SK-N-SH (cell line): ENCODE data around the gene NSL1.

Source experiments
- CHD2 ChIP-seq: fragments of 150-350 bp; IDR thresholded peaks from 2 replicates; pipeline ENCODE4 v1.6.1; 2018; ENCODE audit warnings: low read length; ENCODE audit not compliant: partially characterized antibody
- EZH2phosphoT487 ChIP-seq: fragments of 200-600 bp; sonication (generic); IDR thresholded peaks from 2 replicates; pipeline ENCODE4 v1.6.1; 2017; ENCODE audit warnings: low read depth, mixed run types, mild to moderate bottlenecking, antibody characterized with exemption, moderate library complexity, borderline replicate concordance
- FOXM1 ChIP-seq: IDR thresholded peaks from 2 replicates; pipeline ENCODE4 v1.4.0; 2012; ENCODE audit warnings: low read depth, mild to moderate bottlenecking
- GABPA ChIP-seq: IDR thresholded peaks from 2 replicates; pipeline ENCODE4 v1.4.0; 2012; ENCODE audit warnings: low read depth, mild to moderate bottlenecking
- MXI1 ChIP-seq: IDR thresholded peaks from 2 replicates; pipeline ENCODE4 v1.6.1; 2012; ENCODE audit warnings: mild to moderate bottlenecking, low read depth, low read length, improper control_type of control experiment
- POLR2AphosphoS5 ChIP-seq: IDR thresholded peaks from 2 replicates; pipeline ENCODE4 v1.6.1; 2012; ENCODE audit warnings: low read depth, low read length
- RAD21 ChIP-seq: IDR thresholded peaks from 2 replicates; pipeline ENCODE4 v1.6.1; 2012; ENCODE audit warnings: mild to moderate bottlenecking, low read length
- RCOR1 ChIP-seq: fragments of 150-350 bp; IDR thresholded peaks from 2 replicates; pipeline ENCODE4 v1.6.1; 2017; ENCODE audit warnings: antibody characterized with exemption, low read length
- SMC3 ChIP-seq: IDR thresholded peaks from 2 replicates; pipeline ENCODE4 v1.6.1; 2012; ENCODE audit warnings: low read depth, low read length, improper control_type of control experiment
- TAF1 ChIP-seq: IDR thresholded peaks from 2 replicates; pipeline ENCODE4 v1.6.1; 2012; ENCODE audit warnings: low read depth, mild to moderate bottlenecking, low read length, moderate library complexity, borderline replicate concordance
- TF ChIP-seq, protein P1 (sequence below): fragments of 200-600 bp; sonication (generic); IDR thresholded peaks from 2 replicates; pipeline ENCODE4 v1.6.1; 2017; ENCODE audit warnings: antibody characterized with exemption, mild to moderate bottlenecking, moderate library complexity

DNA sequence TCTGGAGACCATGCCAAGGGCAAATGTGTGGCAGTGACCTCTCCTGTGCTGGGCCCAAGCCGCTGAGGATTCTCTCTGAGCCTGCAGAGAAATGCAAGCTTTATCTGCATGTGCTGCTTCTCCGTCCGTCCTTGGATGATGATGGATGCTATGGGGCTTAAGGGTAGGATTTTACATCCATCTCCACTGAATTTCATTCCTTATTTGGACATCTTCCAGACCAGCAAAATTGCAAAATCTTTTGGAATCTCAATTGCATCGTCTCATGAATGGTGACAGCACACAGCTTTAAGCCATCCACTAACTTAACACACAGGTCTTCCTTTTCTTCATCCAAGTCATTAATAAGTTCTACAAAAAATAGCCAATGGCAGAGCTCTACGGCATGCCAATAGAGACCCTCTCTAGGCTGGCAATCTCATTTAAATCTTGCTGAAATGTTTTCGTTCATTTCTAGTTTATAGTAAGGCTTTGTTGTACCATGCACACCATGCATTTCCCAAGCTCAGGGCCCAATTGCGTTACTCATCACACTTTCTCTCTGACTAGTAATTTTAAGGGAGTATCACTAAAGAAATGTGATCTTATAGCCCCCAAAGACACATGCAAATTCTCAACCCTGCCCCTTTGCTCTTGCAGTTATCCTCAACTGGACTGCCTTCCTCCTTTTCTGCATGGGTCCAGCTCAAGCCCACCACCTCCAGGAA lies 103.1 kb downstream of the NSL1 start:
- TF ChIP-seq, protein P1, sequence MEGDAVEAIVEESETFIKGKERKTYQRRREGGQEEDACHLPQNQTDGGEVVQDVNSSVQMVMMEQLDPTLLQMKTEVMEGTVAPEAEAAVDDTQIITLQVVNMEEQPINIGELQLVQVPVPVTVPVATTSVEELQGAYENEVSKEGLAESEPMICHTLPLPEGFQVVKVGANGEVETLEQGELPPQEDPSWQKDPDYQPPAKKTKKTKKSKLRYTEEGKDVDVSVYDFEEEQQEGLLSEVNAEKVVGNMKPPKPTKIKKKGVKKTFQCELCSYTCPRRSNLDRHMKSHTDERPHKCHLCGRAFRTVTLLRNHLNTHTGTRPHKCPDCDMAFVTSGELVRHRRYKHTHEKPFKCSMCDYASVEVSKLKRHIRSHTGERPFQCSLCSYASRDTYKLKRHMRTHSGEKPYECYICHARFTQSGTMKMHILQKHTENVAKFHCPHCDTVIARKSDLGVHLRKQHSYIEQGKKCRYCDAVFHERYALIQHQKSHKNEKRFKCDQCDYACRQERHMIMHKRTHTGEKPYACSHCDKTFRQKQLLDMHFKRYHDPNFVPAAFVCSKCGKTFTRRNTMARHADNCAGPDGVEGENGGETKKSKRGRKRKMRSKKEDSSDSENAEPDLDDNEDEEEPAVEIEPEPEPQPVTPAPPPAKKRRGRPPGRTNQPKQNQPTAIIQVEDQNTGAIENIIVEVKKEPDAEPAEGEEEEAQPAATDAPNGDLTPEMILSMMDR, result no peak
- no peak for TF ChIP-seq EZH2phosphoT487
- TF ChIP-seq TAF1, result no peak
- no peak for TF ChIP-seq SMC3
- TF ChIP-seq POLR2AphosphoS5, result no peak
- TF ChIP-seq FOXM1, result no peak
- no peak for TF ChIP-seq MXI1
- no peak for TF ChIP-seq RAD21
- TF ChIP-seq CHD2, result no peak
- no peak for TF ChIP-seq RCOR1
- no peak for TF ChIP-seq GABPA
